T-cell (primary cell): ENCODE results near the gene SHC4. TPM values are rescaled to one million over a fixed set of nuclear protein-coding genes. Genes with fewer than 3 reads are reported as not detected.

Experiments
- ATAC-seq, 4 experiments: fragments of 200-7000 bp in 3 of 4; fragments of 150-1000 bp in 1 of 4; cut with Tn5 transposase; replicated peaks in 1 of 4; 1 replicate in 3 of 4; 2 replicates in 1 of 4; pipeline ENCODE4 v1.10.0; 2021; ENCODE audit warnings: moderate library complexity in 3 of 4, mild to moderate bottlenecking in 2 of 4, moderate number of reproducible peaks in 1 of 4
- CTCF ChIA-PET, 2 donors: fragments of 300-600 bp; sonication (Branson Sonifier 250); formaldehyde crosslinking; loops; one replicate each; lab custom pipeline; 2022; ENCODE audit warnings: antibody characterized with exemption in 2 of 2; lab: Charles Lee
- POLR2A ChIA-PET, 2 donors: fragments of 300-600 bp; sonication (Branson Sonifier 250); formaldehyde crosslinking; loops; one replicate each; lab custom pipeline; 2022; ENCODE audit warnings: antibody characterized with exemption in 2 of 2; lab: Charles Lee
- DNase-seq, 35 experiments: peaks; one replicate each; pipeline versions ENCODE4 v3.0.0 to v3.0.0-alpha.2; 2013 to 2023
- H3K27ac ChIP-seq: one replicate; pipeline ENCODE4 v1.5.1; 2013; ENCODE audit warnings: low read length
- H3K27me3 ChIP-seq, 2 experiments: replicated peaks in 1 of 2; 1 replicate in 1 of 2; 2 replicates in 1 of 2; pipeline versions ENCODE4 v1.6.1 to v1.7.0; 2013; ENCODE audit warnings: low read length in 1 of 2, mixed read lengths in 1 of 2; ENCODE audit not compliant: control insufficient read depth in 2 of 2, insufficient read depth in 2 of 2; ENCODE audit errors: extremely low read depth in 1 of 2
- H3K36me3 ChIP-seq, 2 donors: 1 replicate in 1 of 2; 2 replicates in 1 of 2; pipeline versions ENCODE4 v1.6.1 to v1.7.0; 2013; ENCODE audit warnings: low read length in 1 of 2; ENCODE audit not compliant: control insufficient read depth in 2 of 2, insufficient read depth in 1 of 2; ENCODE audit errors: extremely low read depth in 1 of 2
- H3K4me1 ChIP-seq, 2 experiments: 1 replicate in 1 of 2; 2 replicates in 1 of 2; pipeline versions ENCODE4 v1.6.1 to v1.7.0; 2013; ENCODE audit warnings: low read length in 2 of 2, mixed read lengths in 1 of 2; ENCODE audit not compliant: insufficient read depth in 2 of 2, control insufficient read depth in 1 of 2; ENCODE audit errors: extremely low read depth in 1 of 2
- H3K4me3 ChIP-seq, 2 donors: 1 replicate in 1 of 2; 2 replicates in 1 of 2; pipeline versions ENCODE4 v1.5.1 to v1.7.0; 2013; ENCODE audit warnings: mild to moderate bottlenecking in 2 of 2, low read length in 1 of 2, moderate library complexity in 1 of 2; ENCODE audit not compliant: control insufficient read depth in 1 of 2; ENCODE audit errors: extremely low read depth in 1 of 2
- H3K9me3 ChIP-seq: 2 replicates; pipeline ENCODE4 v1.7.0; 2013
- H3K27ac Mint-ChIP-seq, 2 donors: one replicate each; pipeline ENCODE4 v1.8.0; 2020 to 2021; ENCODE audit warnings: mild to moderate bottlenecking in 2 of 2, mixed read lengths in 2 of 2
- H3K27me3 Mint-ChIP-seq, 2 donors: one replicate each; pipeline ENCODE4 v1.8.0; 2021 to 2022; ENCODE audit warnings: mixed read lengths in 2 of 2
- H3K36me3 Mint-ChIP-seq: one replicate; pipeline ENCODE4 v1.8.0; 2021; ENCODE audit warnings: mixed read lengths
- H3K4me1 Mint-ChIP-seq, 3 donors: one replicate each; pipeline ENCODE4 v1.8.0; 2020 to 2022; ENCODE audit warnings: mixed read lengths in 3 of 3, mild to moderate bottlenecking in 1 of 3
- H3K4me3 Mint-ChIP-seq, 3 donors: one replicate each; pipeline ENCODE4 v1.8.0; 2020 to 2022; ENCODE audit warnings: mild to moderate bottlenecking in 3 of 3, mixed read lengths in 3 of 3, moderate library complexity in 3 of 3
- H3K9me3 Mint-ChIP-seq, 3 donors: one replicate each; pipeline ENCODE4 v1.8.0; 2020 to 2022; ENCODE audit warnings: mixed read lengths in 3 of 3
- WGBS: methylation state at CpG from one replicate; pipeline ENCODE4 v1.1.5; 2013; ENCODE audit warnings: missing lambda C conversion rate; ENCODE audit not compliant: insufficient coverage; 5-methylcytosine and 5-hydroxymethylcytosine counted together
- total RNA-seq, 35 experiments: library from RNA in 6 of 35; stranded (reverse) in 6 of 35; fragments of 120-200 nt in 1 of 35; gene quantifications; one replicate each; pipeline versions ENCODE4 v1.2.1 to v1.2.4 and lab custom pipeline; 2013 to 2026

The SHC4 gene
- total RNA-seq, 5 donors from 2014 or later (not counting 1 experiment from before 2014, with no cell fraction given): 0.13 to 0.88 (median 0.19) TPM

DNA sequence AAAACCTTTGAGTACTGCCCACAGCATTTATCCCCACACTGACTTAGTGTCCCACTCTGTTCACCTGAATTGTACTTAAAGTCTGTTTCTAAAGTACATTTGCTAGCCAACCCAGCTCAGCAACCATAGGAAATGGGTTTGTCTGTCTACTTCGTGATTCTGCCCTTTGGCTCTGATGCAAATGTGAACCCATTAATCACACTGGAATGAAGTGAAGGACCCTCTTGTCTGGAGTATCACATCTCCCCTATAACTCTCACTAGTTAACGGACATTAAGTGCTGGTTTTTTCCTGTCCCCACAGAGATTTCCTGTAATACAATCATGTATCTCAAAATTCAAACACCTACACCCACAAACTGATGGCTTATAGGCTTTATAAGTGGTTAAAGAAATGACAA, 65.3 kb downstream of the SHC4 start:
- CTCF ChIA-PET: interaction anchor here in 1 of 2 donors (0.6 kb wide), 1 partner anchor 12 kb away, joined by 3 read pairs; no protein-coding TSS in a partner anchor
- Histone ChIP-seq H3K36me3 (no peaks in the 10 kb centered on the region), H3K9me3 (no peaks in the 10 kb centered on the region), H3K27ac (no peak overlapping the region), H3K4me1 (no peaks in the 10 kb centered on the region), H3K4me3 (no peak overlapping the region), H3K27me3 (peaks cover 0 to 3% of the 10 kb centered on the region in 2 experiments)
- DNase-seq (no peak), ATAC-seq (no peak)
- Mint-ChIP-seq H3K27ac (no peak overlapping the region), H3K27me3 (peaks cover 20 to 30% of the 10 kb centered on the region in 2 donors), H3K4me1 (no peaks in the 10 kb centered on the region), H3K9me3 (no peaks in the 10 kb centered on the region), H3K36me3 (no peaks in the 10 kb centered on the region), H3K4me3 (no peak overlapping the region)
- WGBS: no CpG with 5 or more reads among the region's 2 CpGs
- POLR2A ChIA-PET: no interaction called here

GRCh38 chr15:48898032-48898431, 65.7 kb downstream of the SHC4 start:
- no peaks in the 10 kb centered on the region for H3K36me3 Mint-ChIP-seq
- ATAC-seq: no peak
- H3K4me1 Mint-ChIP-seq: no peaks in the 10 kb centered on the region

DNA sequence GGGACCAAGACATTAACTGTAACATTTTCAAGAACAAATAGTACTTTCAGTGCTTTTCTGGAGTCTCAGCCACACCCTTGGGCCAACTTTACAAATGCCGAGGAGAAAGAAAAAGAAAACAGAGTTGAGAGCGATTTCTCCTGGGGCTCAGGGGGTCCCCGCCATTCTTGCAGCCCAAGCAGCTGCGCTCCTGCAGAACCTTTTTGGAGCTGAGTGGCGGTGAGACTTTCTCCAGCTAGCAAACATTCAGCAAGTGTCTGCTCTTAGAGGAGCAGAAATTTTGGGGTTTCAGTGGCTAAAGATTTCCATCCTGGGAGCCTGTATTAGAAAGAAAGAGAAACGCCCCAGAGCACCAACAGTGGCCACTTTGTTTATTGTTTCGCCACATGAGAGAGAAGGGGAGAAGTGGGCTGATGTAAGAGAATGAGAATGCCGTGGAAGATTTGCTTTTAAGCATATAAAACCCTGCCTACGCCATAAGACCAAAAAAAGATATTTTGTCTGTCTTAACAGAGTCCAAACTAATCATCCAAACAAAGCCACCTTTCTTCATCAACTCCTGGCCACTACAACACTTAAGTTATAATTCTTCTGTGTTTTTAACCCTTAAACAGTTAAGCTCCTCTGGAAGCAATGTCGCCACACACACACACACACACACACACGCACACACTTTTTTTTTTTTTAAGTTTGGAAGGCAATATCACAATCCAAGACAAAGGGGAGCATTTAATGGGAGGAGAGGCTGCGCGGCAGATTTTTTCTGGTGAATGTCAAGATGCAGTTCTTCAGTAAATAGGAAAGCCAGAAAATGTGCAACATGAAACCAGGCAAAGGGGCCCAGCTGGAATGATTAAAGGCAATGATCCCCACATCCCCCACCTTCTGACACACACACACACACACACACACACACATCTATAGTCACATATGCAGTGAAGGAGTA, 66.6 kb downstream of the SHC4 start:
- Mint-ChIP-seq H3K27me3 (peaks cover 28 to 33% of the 10 kb centered on the region in 2 donors), H3K9me3 (no peaks in the 10 kb centered on the region), H3K4me1 (no peaks in the 10 kb centered on the region), H3K27ac (no peak overlapping the region), H3K4me3 (no peak overlapping the region), H3K36me3 (no peaks in the 10 kb centered on the region)
- no peaks in the 10 kb centered on the region for H3K36me3 ChIP-seq
- H3K4me1 ChIP-seq: no peaks in the 10 kb centered on the region
- ChIA-PET CTCF (no interaction called here), POLR2A (no interaction called here)
- ATAC-seq: no peak
- no peak overlapping the region for H3K27ac ChIP-seq
- no peak overlapping the region for H3K4me3 ChIP-seq
- no peaks in the 10 kb centered on the region for H3K9me3 ChIP-seq
- 74% methylated on average over 7 of the region's 13 CpGs for WGBS
- peaks cover 0 to 3% of the 10 kb centered on the region in 2 experiments for H3K27me3 ChIP-seq
- no peak for DNase-seq

More at GRCh38 chr15:48898032-48898431, 65.7 kb downstream of the SHC4 start:
- H3K4me3 Mint-ChIP-seq: no peak overlapping the region
- H3K27me3 Mint-ChIP-seq: peaks cover 23 to 30% of the 10 kb centered on the region in 2 donors
- peaks cover 0 to 3% of the 10 kb centered on the region in 2 experiments for H3K27me3 ChIP-seq
- no peaks in the 10 kb centered on the region for H3K9me3 ChIP-seq
- WGBS: 28% methylated on average over 3 of the region's 4 CpGs
- no peaks in the 10 kb centered on the region for H3K36me3 ChIP-seq
- H3K27ac ChIP-seq: no peak overlapping the region
- no peaks in the 10 kb centered on the region for H3K4me1 ChIP-seq
- H3K4me3 ChIP-seq: no peak overlapping the region
- no peak for DNase-seq
- ChIA-PET POLR2A (no interaction called here), CTCF (no interaction called here)
- no peaks in the 10 kb centered on the region for H3K9me3 Mint-ChIP-seq
- no peak overlapping the region for H3K27ac Mint-ChIP-seq

- no peak for ATAC-seq
- Mint-ChIP-seq H3K27ac (no peak overlapping the region), H3K9me3 (no peaks in the 10 kb centered on the region), H3K4me1 (no peaks in the 10 kb centered on the region), H3K36me3 (no peaks in the 10 kb centered on the region), H3K4me3 (no peak overlapping the region), H3K27me3 (peaks cover 35 to 36% of the 10 kb centered on the region in 2 donors)
- no peaks in the 10 kb centered on the region for H3K36me3 ChIP-seq
- H3K4me3 ChIP-seq: no peak overlapping the region
- H3K27ac ChIP-seq: no peak overlapping the region
- POLR2A ChIA-PET: no interaction called here
- no peaks in the 10 kb centered on the region for H3K9me3 ChIP-seq
- CTCF ChIA-PET: no interaction called here
- no peaks in the 10 kb centered on the region for H3K4me1 ChIP-seq
- H3K27me3 ChIP-seq: peaks cover 0 to 3% of the 10 kb centered on the region in 2 experiments
- DNase-seq: no peak
- WGBS: 80% methylated on average over 1 of the region's 3 CpGs
These were observed 70.4 kb downstream of the SHC4 start for GRCh38 chr15:48893311-48893710.

DNA sequence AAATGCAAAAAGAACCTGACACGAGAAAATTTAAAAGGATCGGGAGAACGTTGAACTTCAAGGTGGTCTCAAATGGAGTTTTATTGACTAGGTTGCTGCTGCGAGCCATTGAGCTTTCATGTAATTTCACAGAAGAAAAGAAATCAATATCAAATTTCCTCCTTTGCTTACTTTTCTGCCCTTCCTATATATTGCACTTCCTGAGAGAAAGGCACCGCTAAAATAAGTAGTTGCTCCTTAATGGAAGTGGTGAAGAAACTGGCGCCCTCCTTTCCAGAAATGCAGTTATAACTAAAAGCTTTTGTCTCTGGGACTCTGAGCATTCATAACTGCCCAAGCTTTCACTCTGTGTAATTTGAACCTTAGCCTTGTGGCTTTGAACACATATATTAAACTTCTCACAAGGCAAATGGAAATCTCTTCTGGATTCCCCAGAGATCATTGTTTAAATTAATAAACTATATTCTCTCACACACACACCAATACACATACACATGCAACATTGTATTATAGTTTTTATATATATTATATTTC, 72.4 kb downstream of the SHC4 start:
- Mint-ChIP-seq H3K9me3 (no peaks in the 10 kb centered on the region), H3K36me3 (no peaks in the 10 kb centered on the region), H3K27ac (no peak overlapping the region), H3K27me3 (peaks cover 19 to 31% of the 10 kb centered on the region in 2 donors), H3K4me3 (no peak overlapping the region), H3K4me1 (no peaks in the 10 kb centered on the region)
- ChIA-PET CTCF (interaction anchor here in 1 of 2 donors (0.9 kb wide), 1 partner anchor 90 kb away, joined by 5 read pairs; no protein-coding TSS in a partner anchor), POLR2A (no interaction called here)
- WGBS: no CpG with 5 or more reads among the region's 6 CpGs
- no peak overlapping the region for H3K27ac ChIP-seq
- H3K36me3 ChIP-seq: no peaks in the 10 kb centered on the region
- ATAC-seq: no peak
- H3K4me3 ChIP-seq: no peak overlapping the region
- H3K9me3 ChIP-seq: no peaks in the 10 kb centered on the region
- no peaks in the 10 kb centered on the region for H3K4me1 ChIP-seq
- DNase-seq: no peak
- H3K27me3 ChIP-seq: no peaks in the 10 kb centered on the region

DNA sequence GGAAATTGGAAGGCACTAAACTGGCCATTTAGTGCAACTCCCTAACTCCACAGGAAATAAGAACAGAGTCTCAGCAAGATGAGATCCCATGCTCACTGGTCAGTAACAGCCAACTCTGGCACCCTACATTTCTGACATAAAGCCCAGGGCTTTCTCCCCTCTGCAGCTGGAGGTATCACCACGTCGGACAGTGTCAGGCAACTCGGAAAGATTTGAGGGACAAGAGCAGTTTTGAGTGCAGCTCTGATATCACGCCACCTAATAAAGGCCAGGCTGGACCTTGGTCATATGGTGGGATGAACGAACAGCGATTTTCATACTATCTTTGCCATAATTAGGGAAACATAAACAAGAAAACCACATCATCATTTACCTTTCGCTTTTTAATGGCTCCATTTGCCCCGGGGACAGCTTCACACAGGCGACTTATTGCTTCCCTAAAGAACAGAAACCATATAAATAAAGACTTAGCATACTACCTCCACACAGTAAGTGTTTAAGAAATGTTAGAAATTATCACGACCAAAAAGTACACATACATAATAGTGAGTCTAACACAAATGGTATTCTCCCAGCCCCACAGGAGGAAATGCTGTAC, 73.2 kb downstream of the SHC4 start:
- no peaks in the 10 kb centered on the region for H3K4me1 Mint-ChIP-seq
- Histone ChIP-seq H3K27me3 (no peaks in the 10 kb centered on the region), H3K36me3 (no peaks in the 10 kb centered on the region), H3K4me1 (no peaks in the 10 kb centered on the region), H3K9me3 (no peaks in the 10 kb centered on the region), H3K4me3 (no peak overlapping the region), H3K27ac (no peak overlapping the region)
- ATAC-seq (no peak), DNase-seq (no peak)
- no peak overlapping the region for H3K4me3 Mint-ChIP-seq
- H3K36me3 Mint-ChIP-seq: no peaks in the 10 kb centered on the region
- ChIA-PET CTCF (no interaction called here), POLR2A (no interaction called here)
- no peaks in the 10 kb centered on the region for H3K9me3 Mint-ChIP-seq
- H3K27me3 Mint-ChIP-seq: peaks cover 24 to 34% of the 10 kb centered on the region in 2 donors
- no peak overlapping the region for H3K27ac Mint-ChIP-seq
- WGBS: 95% methylated on average over 6 of the region's 10 CpGs
